Retinal pigment epithelial cell (primary cell): Measurements from ENCODE around the gene CCL15.
"Not testable (repeated sequence)": the region's sequence is repeated elsewhere in the genome, so short reads cannot be mapped to it uniquely, and the experiment has no call there.

Source experiments
- DNase-seq: peaks from one replicate; pipeline ENCODE4 v3.0.0-alpha.2; 2010; ENCODE audit warnings: low read depth
- H3K4me3 ChIP-seq: 2 replicates; pipeline ENCODE4 v1.5.1; 2011; ENCODE audit warnings: mild to moderate bottlenecking, low read length, control low read depth, moderate library complexity
- TF ChIP-seq, protein P1 (sequence below): conservative IDR thresholded peaks from 2 replicates; pipeline ENCODE4 v1.5.1; 2011; ENCODE audit warnings: low read depth, low read length, control low read depth, inconsistent platforms

CCL15 gene

GRCh38 chr17:35998018-35998545 is 3.3 kb downstream of the CCL15 start:
- no peak for DNase-seq
- TF ChIP-seq, protein P1, sequence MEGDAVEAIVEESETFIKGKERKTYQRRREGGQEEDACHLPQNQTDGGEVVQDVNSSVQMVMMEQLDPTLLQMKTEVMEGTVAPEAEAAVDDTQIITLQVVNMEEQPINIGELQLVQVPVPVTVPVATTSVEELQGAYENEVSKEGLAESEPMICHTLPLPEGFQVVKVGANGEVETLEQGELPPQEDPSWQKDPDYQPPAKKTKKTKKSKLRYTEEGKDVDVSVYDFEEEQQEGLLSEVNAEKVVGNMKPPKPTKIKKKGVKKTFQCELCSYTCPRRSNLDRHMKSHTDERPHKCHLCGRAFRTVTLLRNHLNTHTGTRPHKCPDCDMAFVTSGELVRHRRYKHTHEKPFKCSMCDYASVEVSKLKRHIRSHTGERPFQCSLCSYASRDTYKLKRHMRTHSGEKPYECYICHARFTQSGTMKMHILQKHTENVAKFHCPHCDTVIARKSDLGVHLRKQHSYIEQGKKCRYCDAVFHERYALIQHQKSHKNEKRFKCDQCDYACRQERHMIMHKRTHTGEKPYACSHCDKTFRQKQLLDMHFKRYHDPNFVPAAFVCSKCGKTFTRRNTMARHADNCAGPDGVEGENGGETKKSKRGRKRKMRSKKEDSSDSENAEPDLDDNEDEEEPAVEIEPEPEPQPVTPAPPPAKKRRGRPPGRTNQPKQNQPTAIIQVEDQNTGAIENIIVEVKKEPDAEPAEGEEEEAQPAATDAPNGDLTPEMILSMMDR: no peak
- H3K4me3 ChIP-seq: no peak overlapping the region

GRCh38 chr17:35995346-35995745 is 6.0 kb downstream of the CCL15 start:
- DNase-seq, H3K4me3 ChIP-seq: not testable (repeated sequence)

- no peak overlapping the region for H3K4me3 ChIP-seq
- no peak for DNase-seq
- TF ChIP-seq, protein P1: no peak
Observed at GRCh38 chr17:35991075-35991474, 10.3 kb downstream of the CCL15 start.

GRCh38 chr17:35988164-35988563 is 13.2 kb downstream of the CCL15 start:
- no peak overlapping the region for H3K4me3 ChIP-seq
- no peak for DNase-seq
- TF ChIP-seq, protein P1: no peak

GRCh38 chr17:35986643-35987042 is 14.7 kb downstream of the CCL15 start, which contains the start of gene CCL14:
Gene CCL14 (minus strand): TSS chr17:35986729. CDS start chr17:35986649, 80 bp downstream.
- DNase-seq: no peak
- TF ChIP-seq, protein P1: no peak
- H3K4me3 ChIP-seq: no peak within 1 kb of the TSS

- TF ChIP-seq, protein P1: no peak
- H3K4me3 ChIP-seq: no peak overlapping the region
- DNase-seq: no peak
Observed at GRCh38 chr17:35984140-35984539, 17.2 kb downstream of the CCL15 start.

- no peak for DNase-seq
- H3K4me3 ChIP-seq: no peak overlapping the region
- TF ChIP-seq, protein P1: no peak
Observed at GRCh38 chr17:35982409-35983191, 18.8 kb downstream of the CCL15 start.
